ENCODE results near the gene EXD3. TPM values are rescaled to one million over a fixed set of nuclear protein-coding genes. Genes with fewer than 3 reads are reported as not detected.

Gene EXD3
- polyA plus RNA-seq, 1 experiment: 4.0 TPM

- CTCF ChIA-PET: no interaction called here
- Histone ChIP-seq H3K4me3 (ENCODE audit: low read depth, low read length) (no peak overlapping the region), H3K9me3 (ENCODE audit: control insufficient read depth, insufficient read depth, low read length) (no peaks in the 10 kb centered on the region; the same call in 1 of the 2 replicates), H3K27ac (ENCODE audit: low read depth, low read length) (no peak overlapping the region), H3K27me3 (ENCODE audit: control insufficient read depth, insufficient read depth, low read length) (peaks cover 7% of the 10 kb centered on the region)
- POLR2A ChIA-PET: no interaction called here
- DNase-seq (ENCODE audit: low read depth, low spot score): no peak
- TF ChIP-seq CTCF (IDR thresholded peaks at IDR 0.05; ENCODE audit: low read depth, low read length): no peak
Measured at GRCh38 chr9:137439158-137439714, 16.3 kb upstream of the EXD3 start.

- peaks cover 7% of the 10 kb centered on the region for H3K27me3 ChIP-seq (ENCODE audit: control insufficient read depth, insufficient read depth, low read length)
- H3K27ac ChIP-seq (ENCODE audit: low read depth, low read length): no peak overlapping the region
- ChIA-PET CTCF (no interaction called here), POLR2A (no interaction called here)
- no peak for DNase-seq (ENCODE audit: low read depth, low spot score)
- no peaks in the 10 kb centered on the region; the same call in 1 of the 2 replicates for H3K9me3 ChIP-seq (ENCODE audit: control insufficient read depth, insufficient read depth, low read length)
- H3K4me3 ChIP-seq (ENCODE audit: low read depth, low read length): no peak overlapping the region
- no peak for TF ChIP-seq CTCF (IDR thresholded peaks at IDR 0.05; ENCODE audit: low read depth, low read length)
Measured at GRCh38 chr9:137438591-137439157, 15.7 kb upstream of the EXD3 start.

- Histone ChIP-seq H3K9me3 (ENCODE audit: control insufficient read depth, insufficient read depth, low read length) (no peaks in the 10 kb centered on the region; the same call in 1 of the 2 replicates), H3K4me3 (ENCODE audit: low read depth, low read length) (no peak overlapping the region), H3K27ac (ENCODE audit: low read depth, low read length) (no peak overlapping the region), H3K27me3 (ENCODE audit: control insufficient read depth, insufficient read depth, low read length) (peaks cover 7% of the 10 kb centered on the region)
- ChIA-PET POLR2A (interaction anchor here (0.5 kb wide), 1 partner anchor 165 kb away, joined by 11 read pairs; no protein-coding TSS in a partner anchor), CTCF (interaction anchor here (0.6 to 0.9 kb wide), 2 partner anchors 15 to 136 kb away, joined by 3 read pairs; partner anchors contain the start of genes EXD3, NOXA1 and NRARP)
- TF ChIP-seq CTCF (IDR thresholded peaks at IDR 0.05; ENCODE audit: low read depth, low read length): no peak
- no peak for DNase-seq (ENCODE audit: low read depth, low spot score)
Measured at GRCh38 chr9:137437691-137438590, 15.0 kb upstream of the EXD3 start.

- no peak overlapping the region for H3K27ac ChIP-seq (ENCODE audit: low read depth, low read length)
- POLR2A ChIA-PET: interaction anchor here (0.5 kb wide), 1 partner anchor 164 kb away, joined by 11 read pairs; no protein-coding TSS in a partner anchor
- no peak for TF ChIP-seq CTCF (IDR thresholded peaks at IDR 0.05; ENCODE audit: low read depth, low read length)
- CTCF ChIA-PET: interaction anchor here (0.6 to 0.9 kb wide), 2 partner anchors 14 to 135 kb away, joined by 3 read pairs; partner anchors contain the start of genes EXD3, NOXA1 and NRARP
- H3K27me3 ChIP-seq (ENCODE audit: control insufficient read depth, insufficient read depth, low read length): peaks cover 5% of the 10 kb centered on the region
- H3K9me3 ChIP-seq (ENCODE audit: control insufficient read depth, insufficient read depth, low read length): no peaks in the 10 kb centered on the region; the same call in 1 of the 2 replicates
- no peak overlapping the region for H3K4me3 ChIP-seq (ENCODE audit: low read depth, low read length)
- DNase-seq (ENCODE audit: low read depth, low spot score): no peak
Measured at GRCh38 chr9:137436761-137437600, 14.0 kb upstream of the EXD3 start.
